Measurements from ENCODE around the gene SERINC1.

SERINC1 gene

GRCh38 chr6:122400121-122400450 is 71.5 kb downstream of the SERINC1 start:
- peaks cover 8% of the 10 kb centered on the region; the same call in 1 of the 2 replicates for H3F3A ChIP-seq (ENCODE audit: insufficient read depth, low read length)
- peak overlapping the region; percentile 82 for H3K4me2 ChIP-seq (ENCODE audit: low read depth, low read length)
- peak overlapping the region; percentile 97 for H3K4me3 ChIP-seq (ENCODE audit: low read length)
- H3K27me3 ChIP-seq (replicated peaks; ENCODE audit: insufficient read depth, low read length), result no peaks in the 10 kb centered on the region
- no peak overlapping the region for H3K27ac ChIP-seq (ENCODE audit: low read length)
- no peak for TF ChIP-seq EZH2 (optimal IDR thresholded peaks at IDR 0.05; ENCODE audit: low read depth, low read length)
- no peak for TF ChIP-seq EZH2phosphoT487 (IDR thresholded peaks at IDR 0.05; ENCODE audit: low read length)
- peak overlapping the region; percentile 98 for H2AFZ ChIP-seq (ENCODE audit: low read length)
- H3K4me1 ChIP-seq (ENCODE audit: low read length), result peaks cover 16% of the 10 kb centered on the region; the same call in 1 of the 2 replicates
- peak overlapping the region; percentile 88; the same call in 1 of the 2 replicates for H3K9ac ChIP-seq (ENCODE audit: low read length)
- H4K20me1 ChIP-seq (ENCODE audit: insufficient read depth, low read length), result no peaks in the 10 kb centered on the region
- no peaks in the 10 kb centered on the region for H3K9me3 ChIP-seq (replicated peaks; ENCODE audit: insufficient read depth, low read length)
- H3K79me2 ChIP-seq (ENCODE audit: low read length), result peaks cover 56% of the 10 kb centered on the region
- no peak for DNase-seq
- no peaks in the 10 kb centered on the region for H3K36me3 ChIP-seq (replicated peaks; ENCODE audit: insufficient read depth, low read length)
- H3K9me2 ChIP-seq (replicated peaks; ENCODE audit: insufficient read depth, low read length), result no peaks in the 10 kb centered on the region; the same call in 1 of the 2 replicates

- H3K27me3 ChIP-seq (replicated peaks; ENCODE audit: insufficient read depth, low read length), result no peaks in the 10 kb centered on the region
- no peaks in the 10 kb centered on the region for H3K36me3 ChIP-seq (replicated peaks; ENCODE audit: insufficient read depth, low read length)
- peaks cover 16% of the 10 kb centered on the region; the same call in 1 of the 2 replicates for H3K4me1 ChIP-seq (ENCODE audit: low read length)
- peak within 1 kb of the TSS; percentile 51; the same call in 1 of the 2 replicates for H3K27ac ChIP-seq (ENCODE audit: low read length)
- peak within 1 kb of the TSS; percentile 88 for H3K9ac ChIP-seq (ENCODE audit: low read length)
- no peak for TF ChIP-seq EZH2 (optimal IDR thresholded peaks at IDR 0.05; ENCODE audit: low read depth, low read length)
- TF ChIP-seq EZH2phosphoT487 (IDR thresholded peaks at IDR 0.05; ENCODE audit: low read length), result no peak
- TF ChIP-seq CTCF (IDR thresholded peaks at IDR 0.05; ENCODE audit: low read length), result no peak
- H3K79me2 ChIP-seq (ENCODE audit: low read length), result peaks cover 50% of the 10 kb centered on the region
- H2AFZ ChIP-seq (ENCODE audit: low read length), result peak within 1 kb of the TSS; percentile 98
- H3K4me3 ChIP-seq (ENCODE audit: low read length), result peak within 1 kb of the TSS; percentile 97
- H3K9me3 ChIP-seq (replicated peaks; ENCODE audit: insufficient read depth, low read length), result no peaks in the 10 kb centered on the region
- peaks cover 8% of the 10 kb centered on the region; the same call in 1 of the 2 replicates for H3F3A ChIP-seq (ENCODE audit: insufficient read depth, low read length)
- no peaks in the 10 kb centered on the region; the same call in 1 of the 2 replicates for H3K9me2 ChIP-seq (replicated peaks; ENCODE audit: insufficient read depth, low read length)
- H3K4me2 ChIP-seq (ENCODE audit: low read depth, low read length), result peak within 1 kb of the TSS; percentile 82
- peak; percentile 97 for DNase-seq
- no peaks in the 10 kb centered on the region for H4K20me1 ChIP-seq (ENCODE audit: insufficient read depth, low read length)
Measured at GRCh38 chr6:122399348-122400120, 72.1 kb downstream of the SERINC1 start, which contains the start of gene HSF2. Gene HSF2, plus strand, starts transcription at chr6:122399652. Its CDS starts 86 bp downstream, at chr6:122399738.

- Histone ChIP-seq H3K4me3 (ENCODE audit: low read length) (peak overlapping the region; percentile 31), H3K9me2 (replicated peaks; ENCODE audit: insufficient read depth, low read length) (no peaks in the 10 kb centered on the region; the same call in 1 of the 2 replicates), H3F3A (ENCODE audit: insufficient read depth, low read length) (peaks cover 8% of the 10 kb centered on the region; the same call in 1 of the 2 replicates), H3K79me2 (ENCODE audit: low read length) (peaks cover 45% of the 10 kb centered on the region), H3K27me3 (replicated peaks; ENCODE audit: insufficient read depth, low read length) (no peaks in the 10 kb centered on the region), H3K9me3 (replicated peaks; ENCODE audit: insufficient read depth, low read length) (no peaks in the 10 kb centered on the region), H3K36me3 (replicated peaks; ENCODE audit: insufficient read depth, low read length) (no peaks in the 10 kb centered on the region), H4K20me1 (ENCODE audit: insufficient read depth, low read length) (no peaks in the 10 kb centered on the region), H3K4me1 (ENCODE audit: low read length) (peaks cover 16% of the 10 kb centered on the region; the same call in 1 of the 2 replicates), H3K4me2 (ENCODE audit: low read depth, low read length) (peak overlapping the region; percentile 28), H2AFZ (ENCODE audit: low read length) (peak overlapping the region; percentile 49), H3K9ac (ENCODE audit: low read length) (peak overlapping the region; percentile 2; the same call in 1 of the 2 replicates), H3K27ac (ENCODE audit: low read length) (peak overlapping the region; percentile 16; the same call in 1 of the 2 replicates)
- no peak; the same call in 1 of the 2 replicates for TF ChIP-seq CTCF (IDR thresholded peaks at IDR 0.05; ENCODE audit: low read length)
- TF ChIP-seq EZH2phosphoT487 (IDR thresholded peaks at IDR 0.05; ENCODE audit: low read length), result no peak
- TF ChIP-seq EZH2 (optimal IDR thresholded peaks at IDR 0.05; ENCODE audit: low read depth, low read length), result no peak
- no peak for DNase-seq
Measured at GRCh38 chr6:122399055-122399347, 72.6 kb downstream of the SERINC1 start.
